Smooth muscle cell (in vitro differentiated cells): ENCODE data around the gene NUDT16L1. TPM values are rescaled to one million over a fixed set of nuclear protein-coding genes. Genes with fewer than 3 reads are reported as not detected.
A peak's percentile ranks its signal among the peaks of the same experiment; 100 is the strongest.

Experiments
- DNase-seq: peaks from one replicate; lab custom pipeline; 2025; ENCODE audit not compliant: unreplicated experiment; lab: John Stamatoyannopoulos, UW
- H2AFZ ChIP-seq: fragments of 200-600 bp; sonication (generic); 2 replicates; pipeline ENCODE4 v1.6.0; 2016; ENCODE audit warnings: antibody characterized with exemption, low read depth, mild to moderate bottlenecking
- H3F3A ChIP-seq: fragments of 200-600 bp; sonication (generic); 2 replicates; pipeline ENCODE4 v1.6.0; 2017; ENCODE audit warnings: antibody characterized with exemption, low read depth
- H3K27ac ChIP-seq: fragments of 200-600 bp; sonication (generic); 2 replicates; pipeline ENCODE4 v1.5.1; 2016; ENCODE audit warnings: low read depth, mild to moderate bottlenecking
- H3K27me3 ChIP-seq: fragments of 200-600 bp; sonication (generic); 2 replicates; pipeline ENCODE4 v1.6.1; 2016; ENCODE audit warnings: low read depth, mild to moderate bottlenecking
- H3K36me3 ChIP-seq: fragments of 200-600 bp; sonication (generic); 2 replicates; pipeline ENCODE4 v1.5.1; 2016; ENCODE audit warnings: low read depth
- H3K4me1 ChIP-seq: fragments of 200-600 bp; sonication (generic); 2 replicates; pipeline ENCODE4 v1.5.1; 2016; ENCODE audit warnings: low read depth
- H3K4me2 ChIP-seq: fragments of 200-600 bp; sonication (generic); 2 replicates; pipeline ENCODE4 v1.6.0; 2016; ENCODE audit warnings: mild to moderate bottlenecking
- H3K4me3 ChIP-seq: fragments of 200-600 bp; sonication (generic); 2 replicates; pipeline ENCODE4 v1.5.1; 2016; ENCODE audit warnings: mild to moderate bottlenecking
- H3K79me2 ChIP-seq: fragments of 200-600 bp; sonication (generic); 2 replicates; pipeline ENCODE4 v1.6.0; 2016; ENCODE audit warnings: low read depth, mild to moderate bottlenecking
- H3K9ac ChIP-seq: fragments of 200-600 bp; sonication (generic); 2 replicates; pipeline ENCODE4 v1.6.0; 2016; ENCODE audit warnings: low read depth
- H3K9me3 ChIP-seq: fragments of 200-600 bp; sonication (generic); replicated peaks from 2 replicates; pipeline ENCODE4 v1.5.1; 2016; ENCODE audit warnings: low read depth
- H4K20me1 ChIP-seq: fragments of 200-600 bp; sonication (generic); 2 replicates; pipeline ENCODE4 v1.6.0; 2016; ENCODE audit warnings: low read depth
- CTCF ChIP-seq: fragments of 200-600 bp; sonication (generic); IDR thresholded peaks from 2 replicates; pipeline ENCODE4 v1.5.1; 2017; ENCODE audit warnings: borderline replicate concordance, mild to moderate bottlenecking, antibody characterized with exemption; ENCODE audit not compliant: insufficient read depth, poor library complexity, severe bottlenecking
- WGBS: methylation state at CpG from one replicate; pipeline ENCODE4 v1.1.7; 2016; ENCODE audit warnings: low lambda C conversion rate; 5-methylcytosine and 5-hydroxymethylcytosine counted together
- polyA plus RNA-seq: library from polyadenylated mRNA; unstranded; fragments of >200 nt; fragmentation: Nextera tagmentation; extraction: Ambion mirVana; gene quantifications from 2 replicates; pipeline ENCODE4 v1.2.1, GENCODE V29; 2016
- total RNA-seq: library from RNA; depleted of rRNA; stranded (reverse); fragments of >200 nt; gene quantifications from 2 replicates; pipeline ENCODE4 v1.2.3, GENCODE V29; 2014

NUDT16L1 gene
- total and polyA plus RNA-seq, 2 experiments from 2014 or later = 17.6 to 48.3 TPM

GRCh38 chr16:4656695-4657686 is 36.4 kb upstream of the NUDT16L1 start:
- TF ChIP-seq CTCF = no peak
- Histone ChIP-seq H3F3A (no peaks in the 10 kb centered on the region), H3K27ac (no peak overlapping the region), H3K79me2 (no peaks in the 10 kb centered on the region), H3K36me3 (no peaks in the 10 kb centered on the region), H4K20me1 (peaks cover 75% of the 10 kb centered on the region), H3K9ac (no peak overlapping the region), H3K4me1 (no peaks in the 10 kb centered on the region), H2AFZ (no peak overlapping the region), H3K27me3 (no peaks in the 10 kb centered on the region), H3K4me2 (no peak overlapping the region), H3K4me3 (no peak overlapping the region), H3K9me3 (no peaks in the 10 kb centered on the region)
- WGBS = 97% methylated on average over 24 of the region's 25 CpGs
- DNase-seq = no peak

- Histone ChIP-seq H3K4me2 (no peak overlapping the region), H3K9me3 (no peaks in the 10 kb centered on the region), H3K36me3 (no peaks in the 10 kb centered on the region), H3K27ac (peak overlapping the region; percentile 33), H3F3A (no peaks in the 10 kb centered on the region), H3K9ac (no peak overlapping the region), H3K4me3 (no peak overlapping the region), H3K4me1 (no peaks in the 10 kb centered on the region), H4K20me1 (peaks cover 82% of the 10 kb centered on the region), H3K79me2 (no peaks in the 10 kb centered on the region), H2AFZ (no peak overlapping the region), H3K27me3 (no peaks in the 10 kb centered on the region)
- no peak for DNase-seq
- 97% methylated on average over 29 of the region's 29 CpGs for WGBS
- no peak for TF ChIP-seq CTCF
Measured at GRCh38 chr16:4659363-4660353, 33.7 kb upstream of the NUDT16L1 start.

- H3K9ac ChIP-seq = no peak overlapping the region
- WGBS = 62% methylated on average over 18 of the region's 18 CpGs
- no peak for TF ChIP-seq CTCF
- H3K36me3 ChIP-seq = no peaks in the 10 kb centered on the region
- no peak for DNase-seq
- H3K27me3 ChIP-seq = no peaks in the 10 kb centered on the region
- H3F3A ChIP-seq = no peaks in the 10 kb centered on the region
- no peak overlapping the region for H2AFZ ChIP-seq
- no peak overlapping the region for H3K4me3 ChIP-seq
- H3K9me3 ChIP-seq = no peaks in the 10 kb centered on the region
- no peaks in the 10 kb centered on the region for H3K4me1 ChIP-seq
- H3K79me2 ChIP-seq = no peaks in the 10 kb centered on the region
- H4K20me1 ChIP-seq = peaks cover 82% of the 10 kb centered on the region
- no peak overlapping the region for H3K4me2 ChIP-seq
- H3K27ac ChIP-seq = peak overlapping the region; percentile 33
Measured at GRCh38 chr16:4660454-4661007, 32.8 kb upstream of the NUDT16L1 start.
